Suppressor macrophage treated with lipopolysaccharide for 1 hour (primary cell): ENCODE data around the gene TMEM82.

Experiments
- DNase-seq, 3 donors: peaks; one replicate each; pipeline ENCODE4 v3.0.0-alpha.2; 2020 to 2022

The TMEM82 gene

GRCh38 chr1:15757575-15758342 is 15.5 kb downstream of the TMEM82 start:
- no peak for DNase-seq

- no peak for DNase-seq
Measured at GRCh38 chr1:15758343-15758931, 16.1 kb downstream of the TMEM82 start, which contains the start of gene FBLIM1. TSS of gene FBLIM1 (plus strand) at chr1:15758795. CDS start at chr1:15764984, 6,189 bp downstream.

GRCh38 chr1:15758953-15759661 is 16.8 kb downstream of the TMEM82 start:
- DNase-seq = peak in 1 of 3 donors; percentile 50

- no peak for DNase-seq
Measured at GRCh38 chr1:15760520-15761211, 18.4 kb downstream of the TMEM82 start.

GRCh38 chr1:15761366-15762128 is 19.2 kb downstream of the TMEM82 start:
- DNase-seq = no peak

- no peak for DNase-seq
Measured at GRCh38 chr1:15762546-15762945, 20.2 kb downstream of the TMEM82 start.

GRCh38 chr1:15764269-15764764 is 22.0 kb downstream of the TMEM82 start:
- no peak for DNase-seq

GRCh38 chr1:15764890-15765289 is 22.6 kb downstream of the TMEM82 start:
- DNase-seq = no peak

GRCh38 chr1:15765495-15766194 is 23.3 kb downstream of the TMEM82 start:
- no peak for DNase-seq

- no peak for DNase-seq
Measured at GRCh38 chr1:15767941-15768340, 25.6 kb downstream of the TMEM82 start.

- DNase-seq = no peak
Measured at GRCh38 chr1:15768388-15768787, 26.1 kb downstream of the TMEM82 start.

GRCh38 chr1:15770313-15770962 is 28.1 kb downstream of the TMEM82 start:
- peak in 1 of 3 donors; percentile 16 for DNase-seq

- peak in 1 of 3 donors; percentile 16 for DNase-seq
Measured at GRCh38 chr1:15771836-15772515, 29.7 kb downstream of the TMEM82 start.

- DNase-seq = no peak
Measured at GRCh38 chr1:15775706-15776105, 33.4 kb downstream of the TMEM82 start.

- DNase-seq = peak in 1 of 3 donors; percentile 15
Measured at GRCh38 chr1:15777909-15778707, 35.8 kb downstream of the TMEM82 start.

GRCh38 chr1:15785683-15786082 is 43.4 kb downstream of the TMEM82 start:
- DNase-seq = no peak

- no peak for DNase-seq
Measured at GRCh38 chr1:15786581-15786980, 44.3 kb downstream of the TMEM82 start.

GRCh38 chr1:15788624-15789301 is 46.5 kb downstream of the TMEM82 start:
- peak; percentile 85 to 96 (median 94) for DNase-seq

GRCh38 chr1:15796086-15796462 is 53.8 kb downstream of the TMEM82 start:
- no peak for DNase-seq
